ENCODE results near the gene USP3. TPM values are rescaled to one million over a fixed set of nuclear protein-coding genes. Genes with fewer than 3 reads are reported as not detected.
"Not testable (repeated sequence)": the region's sequence is repeated elsewhere in the genome, so short reads cannot be mapped to it uniquely, and the experiment has no call there.

USP3 gene
- total RNA-seq, 1 donor from 2014 or later, result 74.5 TPM

DNA sequence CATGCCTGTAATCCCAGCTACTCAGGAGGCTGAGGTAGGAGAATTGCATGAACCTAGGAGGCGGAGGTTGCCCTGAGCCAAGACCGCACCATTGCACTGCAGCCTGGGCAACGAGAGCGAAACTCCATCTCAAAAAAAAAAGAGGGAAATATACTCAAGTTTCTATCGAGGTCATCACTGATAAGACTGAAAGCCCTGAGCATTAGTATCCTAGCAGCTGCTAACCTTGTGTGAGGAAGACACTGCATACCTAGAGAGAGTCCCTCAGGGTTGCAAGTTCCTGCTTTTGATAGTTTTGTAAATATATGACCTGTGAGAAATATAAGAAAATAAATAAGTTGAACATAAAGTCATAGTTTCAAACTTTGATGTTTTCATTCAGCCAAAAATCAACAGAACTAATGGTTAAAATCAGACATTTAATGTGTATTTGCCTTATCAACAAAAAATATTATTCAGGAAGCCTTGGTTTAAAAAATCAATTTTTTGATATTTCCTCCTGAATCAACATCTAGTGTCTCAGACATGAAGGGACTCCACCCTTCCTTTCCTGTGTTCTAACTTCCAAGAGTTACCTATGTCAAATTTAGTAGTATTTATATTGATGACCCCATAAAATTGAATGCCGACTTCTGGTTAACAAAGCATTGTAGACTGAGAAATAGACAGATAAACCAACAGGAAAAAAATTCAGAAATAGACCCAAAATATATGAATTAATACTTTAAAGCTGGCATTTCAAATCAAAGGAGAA, 19.8 kb upstream of the USP3 start:
- H3K4me1 ChIP-seq, result peaks cover 47% of the 10 kb centered on the region
- H3K9me3 ChIP-seq, result no peaks in the 10 kb centered on the region
- no peak overlapping the region for H3K27ac ChIP-seq
- intact Hi-C loops (cut with DNase I), result no loop called here
- H3K27me3 ChIP-seq (ENCODE audit: low read depth), result no peaks in the 10 kb centered on the region
- TF ChIP-seq, protein P1, sequence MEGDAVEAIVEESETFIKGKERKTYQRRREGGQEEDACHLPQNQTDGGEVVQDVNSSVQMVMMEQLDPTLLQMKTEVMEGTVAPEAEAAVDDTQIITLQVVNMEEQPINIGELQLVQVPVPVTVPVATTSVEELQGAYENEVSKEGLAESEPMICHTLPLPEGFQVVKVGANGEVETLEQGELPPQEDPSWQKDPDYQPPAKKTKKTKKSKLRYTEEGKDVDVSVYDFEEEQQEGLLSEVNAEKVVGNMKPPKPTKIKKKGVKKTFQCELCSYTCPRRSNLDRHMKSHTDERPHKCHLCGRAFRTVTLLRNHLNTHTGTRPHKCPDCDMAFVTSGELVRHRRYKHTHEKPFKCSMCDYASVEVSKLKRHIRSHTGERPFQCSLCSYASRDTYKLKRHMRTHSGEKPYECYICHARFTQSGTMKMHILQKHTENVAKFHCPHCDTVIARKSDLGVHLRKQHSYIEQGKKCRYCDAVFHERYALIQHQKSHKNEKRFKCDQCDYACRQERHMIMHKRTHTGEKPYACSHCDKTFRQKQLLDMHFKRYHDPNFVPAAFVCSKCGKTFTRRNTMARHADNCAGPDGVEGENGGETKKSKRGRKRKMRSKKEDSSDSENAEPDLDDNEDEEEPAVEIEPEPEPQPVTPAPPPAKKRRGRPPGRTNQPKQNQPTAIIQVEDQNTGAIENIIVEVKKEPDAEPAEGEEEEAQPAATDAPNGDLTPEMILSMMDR (IDR thresholded peaks at IDR 0.05), result no peak
- ATAC-seq, result no peak
- no peaks in the 10 kb centered on the region for H3K36me3 ChIP-seq
- no peak for DNase-seq
- no peak overlapping the region for H3K4me3 ChIP-seq

DNA sequence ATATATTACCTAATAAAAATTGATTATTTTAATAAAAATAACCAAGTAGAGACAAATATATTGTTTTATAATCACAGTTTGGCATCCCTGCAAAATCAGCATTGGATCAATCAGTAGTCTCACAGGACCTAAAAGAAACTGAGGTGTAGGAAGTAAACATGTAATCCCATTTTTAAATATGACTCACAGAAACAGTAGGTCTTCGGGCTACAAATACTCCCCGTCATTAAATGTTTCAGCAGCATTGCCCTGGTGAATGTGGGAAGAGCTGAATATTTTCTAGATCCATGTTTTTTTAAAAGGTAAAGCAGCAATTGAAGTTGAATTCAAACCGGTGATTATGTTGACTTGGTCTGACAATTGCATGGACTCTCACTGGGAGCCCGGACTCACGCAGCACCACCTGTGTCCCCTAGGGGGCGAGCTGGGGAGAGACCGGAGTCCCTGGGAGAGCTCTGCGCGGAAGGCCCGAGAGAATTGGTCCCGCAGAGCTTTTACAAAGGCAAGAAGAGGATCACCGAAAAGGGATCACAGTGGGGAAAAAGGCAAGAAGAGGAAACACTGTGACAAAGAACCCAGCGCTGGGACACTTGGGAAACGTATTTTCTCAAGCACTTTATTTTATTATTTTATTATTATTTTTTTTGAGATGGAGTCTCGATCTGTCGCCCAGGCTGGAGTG, 17.2 kb upstream of the USP3 start:
- peaks cover 47% of the 10 kb centered on the region for H3K4me1 ChIP-seq
- no peaks in the 10 kb centered on the region for H3K36me3 ChIP-seq
- ATAC-seq (peak; percentile 92 to 93), DNase-seq (peak; percentile 93)
- no peak overlapping the region for H3K4me3 ChIP-seq
- H3K27ac ChIP-seq, result peak overlapping the region; percentile 5
- TF ChIP-seq, protein P1 (IDR thresholded peaks at IDR 0.05), result peak; percentile 95
- intact Hi-C loops (cut with DNase I), result no loop called here
- no peaks in the 10 kb centered on the region for H3K27me3 ChIP-seq (ENCODE audit: low read depth)
- no peaks in the 10 kb centered on the region for H3K9me3 ChIP-seq

DNA sequence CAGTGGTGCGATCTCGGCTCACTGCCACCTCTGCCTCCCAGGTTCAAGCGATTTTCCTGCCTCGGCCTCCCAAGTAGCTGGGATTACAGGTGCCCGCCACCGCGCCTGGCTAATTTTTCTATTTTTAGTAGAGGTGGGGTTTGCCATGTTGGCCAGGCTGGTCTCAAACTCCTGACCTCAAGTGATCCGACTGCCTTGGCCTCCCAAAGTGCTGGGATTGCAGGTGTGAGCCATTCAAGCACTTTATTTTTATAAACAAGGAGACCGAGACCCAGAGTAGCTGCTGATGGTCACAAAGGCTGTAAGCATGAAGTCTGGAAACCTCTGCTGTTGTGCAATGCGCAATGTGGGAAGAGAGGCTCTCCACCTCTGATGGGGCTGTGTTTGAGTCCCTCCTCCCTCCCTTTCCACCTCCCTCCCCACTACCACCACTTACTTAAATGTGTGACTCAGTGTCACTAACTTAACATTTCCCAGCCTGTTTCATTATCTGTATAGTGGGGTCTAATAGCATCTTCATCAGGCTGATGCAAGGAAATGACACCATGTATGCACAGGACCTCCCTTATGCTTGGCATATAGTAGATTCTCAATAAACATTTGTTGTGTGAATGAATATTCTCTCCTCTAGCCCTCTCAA, 16.5 kb upstream of the USP3 start:
- H3K9me3 ChIP-seq; H3K27ac ChIP-seq; H3K27me3 ChIP-seq (ENCODE audit: low read depth); H3K4me3 ChIP-seq; DNase-seq; H3K36me3 ChIP-seq; intact Hi-C loops (cut with DNase I): not testable (repeated sequence)
- peak in 1 of 2 donors; percentile 39 for ATAC-seq
- peaks cover 53% of the 10 kb centered on the region for H3K4me1 ChIP-seq

DNA sequence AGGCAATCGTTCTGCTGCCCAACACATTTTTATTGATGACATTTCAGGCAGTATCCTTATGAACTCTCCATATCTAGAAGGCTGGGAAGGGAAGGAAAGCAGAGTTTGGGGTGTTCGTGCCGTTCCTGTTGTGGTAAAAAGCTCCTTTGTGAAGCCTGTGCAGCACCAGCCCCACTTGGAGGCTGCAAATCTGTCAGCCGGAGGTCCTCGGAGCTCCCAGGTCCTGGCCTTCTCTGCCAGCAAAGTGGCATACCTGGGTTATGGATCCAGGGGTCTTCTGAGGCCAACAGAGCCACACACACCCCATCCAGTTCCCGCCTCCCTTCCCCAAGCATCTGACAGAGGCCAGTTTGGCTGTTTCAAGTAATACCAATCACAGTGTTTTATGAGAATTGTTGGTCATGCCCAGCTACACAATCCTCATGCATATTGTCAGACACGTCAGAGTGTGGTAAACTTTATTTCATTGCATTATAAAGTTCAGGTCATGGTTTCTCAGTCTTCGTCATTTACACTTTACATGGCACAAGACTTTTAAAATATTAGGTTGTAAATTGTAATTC, 15.9 kb upstream of the USP3 start:
- no peak for DNase-seq
- ATAC-seq, result no peak
- Histone ChIP-seq H3K27ac (no peak overlapping the region), H3K36me3 (no peaks in the 10 kb centered on the region), H3K4me3 (no peak overlapping the region), H3K27me3 (ENCODE audit: low read depth) (no peaks in the 10 kb centered on the region), H3K9me3 (no peaks in the 10 kb centered on the region), H3K4me1 (peaks cover 53% of the 10 kb centered on the region)
- intact Hi-C loops (cut with DNase I), result no loop called here
- TF ChIP-seq, protein P1 (IDR thresholded peaks at IDR 0.05), result no peak

DNA sequence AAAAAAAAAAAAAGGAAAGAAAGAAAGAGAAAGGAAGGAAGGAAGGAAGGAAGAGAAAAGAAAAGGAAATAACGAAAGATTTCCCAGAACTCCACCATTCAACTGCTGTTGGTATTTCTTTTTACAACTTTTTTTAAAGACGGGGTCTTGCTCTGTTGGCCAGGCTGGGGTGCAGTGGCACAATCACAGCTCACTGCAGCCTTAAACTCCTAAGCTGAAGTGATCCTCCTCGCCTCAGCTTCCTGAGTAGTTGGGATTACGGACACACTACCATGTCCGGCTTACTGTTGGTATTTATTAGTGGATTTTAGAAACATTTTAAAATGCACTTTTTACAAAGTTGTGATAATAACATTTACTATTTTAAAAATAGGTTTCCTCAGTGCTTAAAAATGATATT, 15.0 kb upstream of the USP3 start:
- TF ChIP-seq, protein P1 (IDR thresholded peaks at IDR 0.05), result no peak
- intact Hi-C loops (cut with DNase I), result no loop called here
- DNase-seq, result no peak
- Histone ChIP-seq H3K4me3 (no peak overlapping the region), H3K27ac (no peak overlapping the region), H3K27me3 (ENCODE audit: low read depth) (no peaks in the 10 kb centered on the region), H3K9me3 (no peaks in the 10 kb centered on the region), H3K4me1 (peaks cover 53% of the 10 kb centered on the region), H3K36me3 (no peaks in the 10 kb centered on the region)
- no peak for ATAC-seq

Measured in lower lobe of right lung (tissue), 2 donors.